ENCODE measurements around the gene TBKBP1. TPM values are rescaled to one million over a fixed set of nuclear protein-coding genes. Genes with fewer than 3 reads are reported as not detected.

Gene TBKBP1
- total RNA-seq, 1 experiment from 2014 or later: 33.2 TPM

DNA sequence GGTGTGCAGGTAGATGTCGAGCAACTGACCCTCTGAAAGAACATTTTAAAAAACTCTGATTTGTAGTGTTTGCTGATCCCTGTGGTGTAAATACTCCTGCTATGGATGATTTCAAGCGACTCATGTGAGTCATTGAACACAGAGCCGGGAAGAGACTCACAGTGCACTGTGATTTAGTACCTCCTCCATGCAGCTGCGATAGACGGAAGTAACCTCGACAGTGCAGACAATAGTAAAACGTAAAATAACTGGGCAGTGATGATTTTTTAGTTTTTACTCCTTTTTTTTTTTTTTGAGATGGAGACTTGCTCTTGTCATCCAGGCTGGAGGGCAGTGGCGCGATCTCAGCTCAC is 47.8 kb downstream of the TBKBP1 start:
- Histone ChIP-seq H3K18ac (ENCODE audit: insufficient read length, low read depth, low read length) (no peak overlapping the region), H2BK20ac (ENCODE audit: low read depth, low read length, poor library complexity, severe bottlenecking) (no peak overlapping the region), H3K23ac (ENCODE audit: insufficient read length, low read depth, low read length) (no peak overlapping the region), H4K5ac (ENCODE audit: insufficient read length, low read depth, low read length) (no peak overlapping the region), H3K4me2 (ENCODE audit: insufficient read depth, insufficient read length, low read length) (no peak overlapping the region), H4K91ac (ENCODE audit: insufficient read length, low read depth, low read length) (no peak overlapping the region), H2AK5ac (ENCODE audit: insufficient read length, low read length) (no peak overlapping the region), H3K79me2 (ENCODE audit: insufficient read depth, low read length) (no peaks in the 10 kb centered on the region), H4K8ac (replicated peaks; ENCODE audit: insufficient read length, low read depth, low read length) (no peak overlapping the region), H3K79me1 (ENCODE audit: insufficient read depth, low read depth, low read length, poor library complexity, severe bottlenecking) (no peaks in the 10 kb centered on the region), H3K27me3 (ENCODE audit: insufficient read depth, low read length) (no peaks in the 10 kb centered on the region), H2BK5ac (ENCODE audit: insufficient read length, low read length) (no peak overlapping the region), H3T11ph (ENCODE audit: low read length) (no peak overlapping the region), H3K23me2 (ENCODE audit: insufficient read length, low read depth, low read length, poor library complexity, severe bottlenecking) (no peaks in the 10 kb centered on the region), H3K56ac (ENCODE audit: insufficient read length, low read depth, low read length) (no peak overlapping the region), H3K4me1 (ENCODE audit: insufficient read depth, low read length) (no peaks in the 10 kb centered on the region), H2BK12ac (ENCODE audit: insufficient read length, low read depth, low read length) (no peak overlapping the region), H2BK15ac (ENCODE audit: low read depth, low read length) (no peak overlapping the region), H3K9ac (ENCODE audit: extremely low read depth, insufficient read length, low read length) (no peak overlapping the region), H3K14ac (ENCODE audit: insufficient read depth, low read length) (no peak overlapping the region), H3K27ac (ENCODE audit: insufficient read length, low read depth, low read length) (no peak overlapping the region), H2BK120ac (ENCODE audit: low read depth, low read length, poor library complexity, severe bottlenecking) (no peak overlapping the region), H4K20me1 (ENCODE audit: control insufficient read depth, insufficient read depth, insufficient read length) (no peaks in the 10 kb centered on the region), H2AFZ (ENCODE audit: low read length) (no peak overlapping the region), H3K4ac (ENCODE audit: low read depth, low read length) (no peak overlapping the region), H3K9me3 (ENCODE audit: control insufficient read depth, low read depth, low read length) (no peaks in the 10 kb centered on the region)
- no peak overlapping the region for H3K27ac Mint-ChIP-seq
- no peaks in the 10 kb centered on the region; a peak in 1 of 7 replicates for H3K36me3 Mint-ChIP-seq (ENCODE audit: insufficient read depth in 1 of 3, low read depth in 3 of 3)
- H3K4me1 Mint-ChIP-seq: peaks cover 4 to 7% of the 10 kb centered on the region in 2 experiments; a peak in 3 of 4 replicates
- WGBS (ENCODE audit: extremely low coverage, insufficient read length, low lambda C conversion rate): no CpG with 5 or more reads among the region's 9 CpGs
- peak; percentile 5 for DNase-seq
- H3K4me3 Mint-ChIP-seq: no peak overlapping the region; a peak in 1 of 5 replicates
- H3K9me3 Mint-ChIP-seq: no peaks in the 10 kb centered on the region
- TF ChIP-seq, protein P1, sequence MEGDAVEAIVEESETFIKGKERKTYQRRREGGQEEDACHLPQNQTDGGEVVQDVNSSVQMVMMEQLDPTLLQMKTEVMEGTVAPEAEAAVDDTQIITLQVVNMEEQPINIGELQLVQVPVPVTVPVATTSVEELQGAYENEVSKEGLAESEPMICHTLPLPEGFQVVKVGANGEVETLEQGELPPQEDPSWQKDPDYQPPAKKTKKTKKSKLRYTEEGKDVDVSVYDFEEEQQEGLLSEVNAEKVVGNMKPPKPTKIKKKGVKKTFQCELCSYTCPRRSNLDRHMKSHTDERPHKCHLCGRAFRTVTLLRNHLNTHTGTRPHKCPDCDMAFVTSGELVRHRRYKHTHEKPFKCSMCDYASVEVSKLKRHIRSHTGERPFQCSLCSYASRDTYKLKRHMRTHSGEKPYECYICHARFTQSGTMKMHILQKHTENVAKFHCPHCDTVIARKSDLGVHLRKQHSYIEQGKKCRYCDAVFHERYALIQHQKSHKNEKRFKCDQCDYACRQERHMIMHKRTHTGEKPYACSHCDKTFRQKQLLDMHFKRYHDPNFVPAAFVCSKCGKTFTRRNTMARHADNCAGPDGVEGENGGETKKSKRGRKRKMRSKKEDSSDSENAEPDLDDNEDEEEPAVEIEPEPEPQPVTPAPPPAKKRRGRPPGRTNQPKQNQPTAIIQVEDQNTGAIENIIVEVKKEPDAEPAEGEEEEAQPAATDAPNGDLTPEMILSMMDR (conservative IDR thresholded peaks at IDR 0.05): no peak
- peaks cover 41% of the 10 kb centered on the region for H3K27me3 Mint-ChIP-seq (ENCODE audit: low read depth)

Measured in H9 (cell line).